ENCODE results near the gene SLC9A7. TPM values are rescaled to one million over a fixed set of nuclear protein-coding genes. Genes with fewer than 3 reads are reported as not detected.

SLC9A7 gene
- total RNA-seq, 1 experiment from 2014 or later: 13.1 TPM

DNA sequence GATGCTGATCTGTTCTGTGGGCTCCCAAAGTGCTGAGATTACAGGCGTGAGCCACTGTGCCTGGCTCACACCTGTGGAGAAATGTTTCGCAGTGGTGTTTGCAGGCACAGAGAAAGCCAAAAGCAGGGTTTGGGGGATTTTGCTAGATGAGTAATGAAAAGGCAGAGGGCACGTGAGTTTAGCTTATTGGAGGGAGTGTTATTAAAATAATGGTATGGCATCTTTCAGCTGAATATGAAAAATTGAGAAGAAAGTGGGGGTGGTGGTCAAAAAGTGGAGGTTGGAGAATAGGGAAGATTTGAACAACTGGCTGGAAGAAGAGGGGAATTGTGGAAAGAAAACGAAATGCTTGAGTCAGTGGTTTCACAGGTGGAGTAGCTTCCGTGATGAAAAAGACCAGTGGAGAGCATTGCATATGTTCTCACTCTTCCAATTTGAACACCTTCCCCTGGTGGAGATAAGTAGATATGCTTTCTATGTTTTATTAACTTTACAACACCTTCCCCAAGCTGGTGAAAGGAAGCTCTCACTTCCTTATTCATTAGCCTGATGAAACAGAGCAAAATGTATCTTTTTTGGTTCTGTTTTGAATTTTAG, 186.5 kb downstream of the SLC9A7 start:
- no TSS peak for BruUV-seq (replicated peaks)
- no peaks in the 10 kb centered on the region for H3K9me3 ChIP-seq (ENCODE audit: low read depth, low read length, poor library complexity, severe bottlenecking)
- no peaks in the 10 kb centered on the region for H3K36me3 ChIP-seq (ENCODE audit: insufficient read depth, low read length, poor library complexity, severe bottlenecking)
- H3K27ac ChIP-seq (ENCODE audit: low read depth, low read length, poor library complexity, severe bottlenecking): no peak overlapping the region
- no peaks in the 10 kb centered on the region for H3K27me3 ChIP-seq (replicated peaks; ENCODE audit: insufficient read depth, low read depth, low read length, poor library complexity)
- no peak for TF ChIP-seq EZH2 (IDR thresholded peaks at IDR 0.05; ENCODE audit: borderline replicate concordance, low read depth, low read length, poor library complexity, severe bottlenecking)
- TF ChIP-seq CTCF (conservative IDR thresholded peaks at IDR 0.05; ENCODE audit: low read depth, low read length): no peak
- intact Hi-C loops (cut with micrococcal nuclease; ENCODE audit: unreplicated experiment): loop anchor here (2.0 kb wide), 1 partner anchor 70 kb away; no protein-coding TSS in a partner anchor
- no peak overlapping the region for H3K4me3 ChIP-seq (ENCODE audit: low read depth, low read length, poor library complexity, severe bottlenecking)
- ChIA-PET POLR2A (ENCODE audit: low non-redundant PET) (no interaction called here), CTCF (no interaction called here)
- no peak for DNase-seq (ENCODE audit: low spot score)
- H3K4me1 ChIP-seq (ENCODE audit: insufficient read depth, low read length, poor library complexity, severe bottlenecking): peaks cover 17% of the 10 kb centered on the region

GRCh38 chrX:46571423-46572339, 187.2 kb downstream of the SLC9A7 start:
- TF ChIP-seq EZH2 (IDR thresholded peaks at IDR 0.05; ENCODE audit: borderline replicate concordance, low read depth, low read length, poor library complexity, severe bottlenecking) (no peak), CTCF (conservative IDR thresholded peaks at IDR 0.05; ENCODE audit: low read depth, low read length) (no peak)
- CTCF ChIA-PET: no interaction called here

DNA sequence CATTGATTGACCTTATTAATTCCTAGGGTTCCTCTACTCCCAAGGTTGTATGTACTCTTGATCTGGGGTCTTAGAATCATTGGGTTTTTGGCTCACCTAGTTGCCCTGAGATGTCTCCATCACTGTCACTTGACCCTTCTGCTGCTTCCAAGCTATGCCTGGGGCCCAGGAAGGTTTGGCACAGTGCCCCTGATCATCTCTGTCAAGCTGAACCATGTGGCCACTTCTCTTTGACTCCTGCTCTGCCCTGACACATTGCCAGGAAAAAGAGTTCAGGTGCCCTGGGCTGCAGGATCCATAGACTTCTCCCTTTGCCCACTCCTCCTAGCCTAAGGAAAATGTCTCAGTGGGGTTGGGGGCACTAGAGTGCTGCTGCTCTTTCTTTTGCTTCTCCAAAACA, 189.3 kb downstream of the SLC9A7 start:
- CTCF ChIA-PET: no interaction called here
- H3K4me3 ChIP-seq (ENCODE audit: low read depth, low read length, poor library complexity, severe bottlenecking): no peak overlapping the region

More at GRCh38 chrX:46571423-46572339, 187.2 kb downstream of the SLC9A7 start:
- no peaks in the 10 kb centered on the region for H3K27me3 ChIP-seq (replicated peaks; ENCODE audit: insufficient read depth, low read depth, low read length, poor library complexity)
- DNase-seq (ENCODE audit: low spot score): no peak
- no peak overlapping the region for H3K4me3 ChIP-seq (ENCODE audit: low read depth, low read length, poor library complexity, severe bottlenecking)
- intact Hi-C loops (cut with micrococcal nuclease; ENCODE audit: unreplicated experiment): loop anchor here (2.0 kb wide), 1 partner anchor 71 kb away; no protein-coding TSS in a partner anchor
- POLR2A ChIA-PET (ENCODE audit: low non-redundant PET): no interaction called here
- no peak overlapping the region for H3K27ac ChIP-seq (ENCODE audit: low read depth, low read length, poor library complexity, severe bottlenecking)
- H3K9me3 ChIP-seq (ENCODE audit: low read depth, low read length, poor library complexity, severe bottlenecking): no peaks in the 10 kb centered on the region
- H3K4me1 ChIP-seq (ENCODE audit: insufficient read depth, low read length, poor library complexity, severe bottlenecking): peaks cover 9% of the 10 kb centered on the region
- BruUV-seq (replicated peaks): no TSS peak
- no peaks in the 10 kb centered on the region for H3K36me3 ChIP-seq (ENCODE audit: insufficient read depth, low read length, poor library complexity, severe bottlenecking)

More for the DNA sequence above, 189.3 kb downstream of the SLC9A7 start:
- Histone ChIP-seq H3K27me3 (replicated peaks; ENCODE audit: insufficient read depth, low read depth, low read length, poor library complexity) (no peaks in the 10 kb centered on the region), H3K36me3 (ENCODE audit: insufficient read depth, low read length, poor library complexity, severe bottlenecking) (no peaks in the 10 kb centered on the region), H3K27ac (ENCODE audit: low read depth, low read length, poor library complexity, severe bottlenecking) (no peak overlapping the region), H3K9me3 (ENCODE audit: low read depth, low read length, poor library complexity, severe bottlenecking) (no peaks in the 10 kb centered on the region), H3K4me1 (ENCODE audit: insufficient read depth, low read length, poor library complexity, severe bottlenecking) (no peaks in the 10 kb centered on the region)
- intact Hi-C loops (cut with micrococcal nuclease; ENCODE audit: unreplicated experiment): no loop called here
- no TSS peak for BruUV-seq (replicated peaks)
- TF ChIP-seq CTCF (conservative IDR thresholded peaks at IDR 0.05; ENCODE audit: low read depth, low read length) (no peak), EZH2 (IDR thresholded peaks at IDR 0.05; ENCODE audit: borderline replicate concordance, low read depth, low read length, poor library complexity, severe bottlenecking) (no peak)
- POLR2A ChIA-PET (ENCODE audit: low non-redundant PET): interaction anchor here (0.6 kb wide), 1 partner anchor 452 kb away, joined by 6 read pairs; no protein-coding TSS in a partner anchor
- DNase-seq (ENCODE audit: low spot score): no peak

Data from A673 (cell line).